Ovary (tissue), 9 donors: Measurements from ENCODE around the gene GOLGA1. TPM values are rescaled to one million over a fixed set of nuclear protein-coding genes. Genes with fewer than 3 reads are reported as not detected.

Source experiments
- DNase-seq, 5 donors: peaks; one replicate each; pipeline ENCODE4 v3.0.0-alpha.2; 2019 to 2020
- H3K27ac ChIP-seq, 2 donors: fragments of 200-600 bp; one replicate each; pipeline versions ENCODE4 v1.5.1 to v1.8.0; 2019 to 2022
- H3K27me3 ChIP-seq: fragments of 200-600 bp; one replicate; pipeline ENCODE4 v1.8.0; 2022
- H3K36me3 ChIP-seq: fragments of 200-600 bp; sonication (generic); one replicate; pipeline ENCODE4 v1.5.1; 2019
- H3K4me1 ChIP-seq: one replicate; pipeline ENCODE4 v1.8.1; 2013; ENCODE audit warnings: mild to moderate bottlenecking, moderate library complexity; ENCODE audit not compliant: insufficient read depth
- H3K4me3 ChIP-seq: fragments of 200-600 bp; sonication (generic); one replicate; pipeline ENCODE4 v1.5.1; 2017
- H3K9me3 ChIP-seq, 2 donors: fragments of 200-600 bp in 1 of 2; sonication (generic) in 1 of 2; one replicate each; pipeline versions ENCODE4 v1.5.1 to v1.8.1; 2013 to 2019; ENCODE audit warnings: mild to moderate bottlenecking in 1 of 2, moderate library complexity in 1 of 2
- CTCF ChIP-seq, 3 donors: fragments of 450-650 bp in 2 of 3; fragments of 200-600 bp in 1 of 3; IDR thresholded peaks; one replicate each; pipeline versions ENCODE4 v1.5.1 to v1.8.0; 2016 to 2022; ENCODE audit warnings: antibody characterized with exemption in 3 of 3, mild to moderate bottlenecking in 1 of 3
- EP300 ChIP-seq: sonication (generic); formaldehyde crosslinking; IDR thresholded peaks from one replicate; pipeline ENCODE4 v1.6.1; 2017; ENCODE audit warnings: antibody characterized with exemption
- POLR2A ChIP-seq: fragments of 450-650 bp; IDR thresholded peaks from one replicate; pipeline ENCODE4 v1.6.1; 2017; ENCODE audit warnings: antibody characterized with exemption, mild to moderate bottlenecking, moderate library complexity
- WGBS, 3 donors: extraction: QIAGEN DNeasy Blood & Tissue Kit in 1 of 3; methylation state at CpG; one replicate each; pipeline versions ENCODE4 v1.1.5 to v1.1.7; 2013 to 2017; 5-methylcytosine and 5-hydroxymethylcytosine counted together
- intact Hi-C, 4 donors: fragments of 100-400 bp; cut with DNase I; formaldehyde crosslinking; loops; one replicate each; pipeline versions ENCODE4 v1.11.0 to v1.15.1; 2022 to 2023
- polyA plus RNA-seq, 2 donors: library from polyadenylated mRNA; stranded (reverse); fragments of 200-250 nt in 1 of 2; fragments of 350-450 nt in 1 of 2; fragmentation: Illumina TruSeq in 1 of 2; extraction: RNeasy Lipid Tissue Mini Kit (QIAGEN cat#74804) in 1 of 2; gene quantifications; one replicate each; pipeline ENCODE4 v1.2.3, GENCODE V29; 2013 to 2014
- total RNA-seq, 7 donors: library from RNA; depleted of rRNA in 2 of 7; stranded (reverse); fragments of >200 nt in 2 of 7; fragmentation: NEBNext Ultra II Directional in 3 of 7; extraction: Animal tissue kit (Norgen Biotek cat#: 25700) in 3 of 7; gene quantifications; one replicate each; pipeline versions ENCODE4 v1.1.0 to v1.2.4, GENCODE V29; 2016 to 2023
- donor health status: DM: no; HTN: no; CAD: no; lungs with moderate emphysema.
- donor health status: DM: no; HTN: no; CAD: no.
- donor health status: Bipolar disorder and iron deficiency.
- donor health status: DM: yes; HTN: yes; CAD: no.
- donor health status: DM: no; HTN: no; CAD: no.
- donor health status: DM: yes; HTN: yes; CAD: no.

GOLGA1 gene
- total and polyA plus RNA-seq, 9 donors, result 7.6 to 26.8 (median 15.4) TPM

DNA sequence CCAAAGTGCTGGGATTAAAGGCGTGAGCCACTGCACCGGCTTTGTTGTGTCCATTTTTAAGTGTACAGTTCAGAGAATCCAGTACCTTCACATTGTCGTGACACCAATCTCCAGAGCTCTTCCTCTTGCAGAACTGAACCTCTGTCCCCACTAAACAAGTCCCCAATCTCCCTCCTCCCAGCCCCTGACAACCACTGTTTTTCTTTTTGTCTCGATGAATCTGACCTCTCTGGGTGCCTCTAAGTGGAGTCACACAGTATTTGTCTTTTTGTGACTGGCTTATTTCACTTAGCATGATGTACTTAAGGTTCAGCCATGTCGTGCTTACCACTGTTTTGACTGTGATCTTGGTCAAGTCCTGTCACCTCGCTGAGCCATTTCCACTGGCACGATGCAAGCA is 86.1 kb downstream of the GOLGA1 start:
- no peak for DNase-seq
- intact Hi-C loops, result loop anchor here in 1 of 4 donors (10.0 kb wide), 1 partner anchor 240 kb away; no protein-coding TSS in a partner anchor
- H3K27me3 ChIP-seq, result no peaks in the 10 kb centered on the region
- H3K9me3 ChIP-seq, result no peaks in the 10 kb centered on the region
- no peak overlapping the region for H3K4me3 ChIP-seq
- H3K27ac ChIP-seq, result no peak overlapping the region
- no peak for TF ChIP-seq EP300
- no peak for TF ChIP-seq POLR2A
- no peak for TF ChIP-seq CTCF (IDR thresholded peaks at IDR 0.05)
- peaks cover 4% of the 10 kb centered on the region for H3K4me1 ChIP-seq
- 59 to 73% (median 68%) methylated on average over 7 of the region's 7 CpGs for WGBS, 3 donors
- no peaks in the 10 kb centered on the region for H3K36me3 ChIP-seq

GRCh38 chr9:124854161-124854560 is 86.7 kb downstream of the GOLGA1 start:
- no peaks in the 10 kb centered on the region for H3K9me3 ChIP-seq
- no peak overlapping the region for H3K27ac ChIP-seq
- no peak overlapping the region for H3K4me3 ChIP-seq
- DNase-seq, result peak in 1 of 5 donors; percentile 30
- intact Hi-C loops, result loop anchor here in 1 of 4 donors (10.0 kb wide), 1 partner anchor 239 kb away; no protein-coding TSS in a partner anchor
- TF ChIP-seq CTCF (IDR thresholded peaks at IDR 0.05) (no peak), EP300 (no peak), POLR2A (no peak)
- no peaks in the 10 kb centered on the region for H3K36me3 ChIP-seq
- 79 to 84% (median 81%) methylated on average over 6 to 8 of the region's 8 CpGs for WGBS, 3 donors
- H3K27me3 ChIP-seq, result no peaks in the 10 kb centered on the region
- H3K4me1 ChIP-seq, result peaks cover 4% of the 10 kb centered on the region

DNA sequence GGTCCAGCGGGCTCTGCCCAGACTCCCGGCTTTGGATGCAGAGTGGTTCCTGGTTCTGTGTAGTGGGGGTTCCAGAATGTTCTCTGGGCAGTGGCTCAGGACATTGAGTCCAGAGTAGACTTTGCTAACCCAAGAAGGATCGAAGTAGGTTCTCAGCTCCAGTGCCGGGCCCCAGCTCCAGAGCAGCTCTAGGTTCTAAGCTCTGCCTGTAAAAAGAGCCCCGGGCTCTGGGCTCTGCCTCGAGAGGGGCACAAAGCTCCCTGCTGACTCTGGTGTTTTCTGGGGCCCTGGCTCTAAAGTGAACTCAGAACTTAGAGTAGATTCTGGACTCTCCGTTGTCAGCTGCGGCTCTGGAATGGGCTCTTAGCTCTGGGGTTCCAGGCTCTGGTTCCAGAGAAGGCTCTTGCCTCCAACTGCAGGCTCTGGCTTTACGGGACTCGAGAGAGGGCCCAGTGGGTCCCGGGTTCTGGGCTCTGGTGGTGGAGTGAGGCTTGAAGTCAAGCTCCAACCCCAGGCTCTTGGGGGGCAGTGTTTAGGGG is 87.2 kb downstream of the GOLGA1 start:
- Histone ChIP-seq H3K4me3 (peak overlapping the region; percentile 31), H3K27me3 (no peaks in the 10 kb centered on the region), H3K36me3 (no peaks in the 10 kb centered on the region), H3K27ac (peak overlapping the region; percentile 8 to 36), H3K4me1 (peaks cover 4% of the 10 kb centered on the region), H3K9me3 (no peaks in the 10 kb centered on the region)
- WGBS, 3 donors, result 50 to 57% (median 56%) methylated on average over 11 of the region's 11 CpGs
- intact Hi-C loops, result loop anchor here (1.0 to 10.0 kb wide), 6 partner anchors 77 to 239 kb away; no protein-coding TSS in a partner anchor
- DNase-seq, result peak in 1 of 5 donors; percentile 22
- TF ChIP-seq CTCF (IDR thresholded peaks at IDR 0.05), result no peak
- no peak for TF ChIP-seq EP300
- no peak for TF ChIP-seq POLR2A

DNA sequence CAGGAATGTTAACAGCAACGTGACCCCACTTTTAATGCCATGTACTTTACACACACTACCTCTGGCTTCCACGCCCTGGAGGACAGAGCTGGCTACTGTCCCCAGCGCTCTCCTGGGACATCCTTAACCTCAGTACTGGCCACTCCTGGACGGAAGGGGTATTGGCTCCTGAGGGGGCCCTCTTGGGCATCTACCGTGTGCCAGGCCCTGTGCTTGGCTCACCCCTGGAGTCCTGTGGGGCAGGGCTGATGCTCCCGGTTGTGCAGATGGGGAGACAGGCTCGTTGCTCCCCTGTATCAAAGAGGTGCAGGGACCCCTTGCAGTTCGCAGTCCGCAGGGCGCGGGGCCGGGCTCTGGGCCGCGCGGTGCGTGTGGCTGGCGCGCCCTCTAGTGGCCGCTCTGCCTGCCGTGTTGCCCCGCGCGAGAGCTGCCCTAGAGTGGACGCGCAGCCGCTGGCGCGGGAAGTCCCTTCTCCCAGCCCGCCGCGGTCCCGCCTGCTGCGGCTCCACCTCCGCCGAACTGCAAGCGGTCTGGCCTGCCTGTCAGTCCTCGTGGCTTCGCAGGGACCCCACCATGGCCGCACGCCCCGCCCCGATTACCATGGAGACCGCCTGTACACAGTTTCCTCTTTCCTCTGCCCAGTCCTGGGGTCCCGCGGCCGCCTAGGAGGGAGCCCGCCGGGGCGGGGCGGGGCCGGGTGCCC is 87.9 kb downstream of the GOLGA1 start, which contains the start of gene WDR38:
Gene WDR38, plus strand, starts transcription at position 632 of the 703 bp plus-strand sequence. CDS start 72 bp downstream, outside the sequence.
- intact Hi-C loops, result loop anchor here (1.0 to 10.0 kb wide), 6 partner anchors 77 to 238 kb away; no protein-coding TSS in a partner anchor
- DNase-seq, result peak; percentile 60 to 85 (median 75)
- Histone ChIP-seq H3K27me3 (no peaks in the 10 kb centered on the region), H3K27ac (peak within 1 kb of the TSS; percentile 8 to 36), H3K4me1 (peaks cover 4% of the 10 kb centered on the region), H3K4me3 (peak within 1 kb of the TSS; percentile 31), H3K9me3 (no peaks in the 10 kb centered on the region), H3K36me3 (no peaks in the 10 kb centered on the region)
- peak; percentile 99 to 100 (median 99) for TF ChIP-seq CTCF (IDR thresholded peaks at IDR 0.05)
- TF ChIP-seq POLR2A, result peak; percentile 25
- TF ChIP-seq EP300, result no peak
- 1 to 3% (median 1%) methylated on average over 51 of the region's 51 CpGs for WGBS, 3 donors
